ENCODE measurements around the gene PMS1.

Gene PMS1

DNA sequence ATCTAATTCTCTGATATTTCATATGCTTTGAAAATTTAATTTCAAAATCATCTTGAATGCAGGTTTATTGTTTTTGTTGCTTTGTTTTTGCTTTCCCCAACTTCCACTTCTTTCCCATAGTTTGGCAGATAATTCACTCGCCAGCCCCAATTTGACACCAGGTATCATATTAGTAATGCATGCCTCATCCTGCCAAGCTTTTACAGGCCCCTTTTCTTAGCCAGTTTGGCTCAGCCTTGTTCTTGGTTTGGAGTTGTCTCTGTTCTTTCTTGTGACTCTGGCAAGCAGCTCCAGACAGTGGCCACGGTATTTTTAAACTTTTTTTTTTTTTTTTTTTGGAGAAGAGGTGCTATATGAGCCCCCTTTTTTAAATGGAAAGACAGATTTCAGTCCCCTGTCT is 65.3 kb downstream of the PMS1 start:
- Histone ChIP-seq H3K27me3 (ENCODE audit: insufficient read depth, low read length) (no peaks in the 10 kb centered on the region), H3K9me3 (ENCODE audit: low read length) (no peaks in the 10 kb centered on the region), H3K4me2 (ENCODE audit: low read length) (no peak overlapping the region), H3K4me3 (ENCODE audit: low read depth, low read length, poor library complexity, severe bottlenecking) (no peak overlapping the region), H4K20me1 (ENCODE audit: insufficient read depth, low read length) (no peaks in the 10 kb centered on the region), H3K36me3 (ENCODE audit: insufficient read depth, low read length) (peaks cover 50% of the 10 kb centered on the region), H3K79me2 (ENCODE audit: insufficient read depth, low read length) (no peaks in the 10 kb centered on the region; the same call in 1 of the 2 replicates), H2AFZ (ENCODE audit: low read length) (no peak overlapping the region), H3F3A (ENCODE audit: insufficient read depth, low read length) (no peaks in the 10 kb centered on the region), H3K4me1 (ENCODE audit: insufficient read depth, low read length, severe bottlenecking) (no peaks in the 10 kb centered on the region), H3K9ac (ENCODE audit: low read length) (no peak overlapping the region), H3K27ac (ENCODE audit: low read depth, low read length, poor library complexity, severe bottlenecking) (no peak overlapping the region), H3K9me2 (ENCODE audit: low read depth, low read length) (no peaks in the 10 kb centered on the region)
- TF ChIP-seq EZH2 (IDR thresholded peaks at IDR 0.05; ENCODE audit: borderline replicate concordance, low read length), result no peak
- TF ChIP-seq, protein P1, sequence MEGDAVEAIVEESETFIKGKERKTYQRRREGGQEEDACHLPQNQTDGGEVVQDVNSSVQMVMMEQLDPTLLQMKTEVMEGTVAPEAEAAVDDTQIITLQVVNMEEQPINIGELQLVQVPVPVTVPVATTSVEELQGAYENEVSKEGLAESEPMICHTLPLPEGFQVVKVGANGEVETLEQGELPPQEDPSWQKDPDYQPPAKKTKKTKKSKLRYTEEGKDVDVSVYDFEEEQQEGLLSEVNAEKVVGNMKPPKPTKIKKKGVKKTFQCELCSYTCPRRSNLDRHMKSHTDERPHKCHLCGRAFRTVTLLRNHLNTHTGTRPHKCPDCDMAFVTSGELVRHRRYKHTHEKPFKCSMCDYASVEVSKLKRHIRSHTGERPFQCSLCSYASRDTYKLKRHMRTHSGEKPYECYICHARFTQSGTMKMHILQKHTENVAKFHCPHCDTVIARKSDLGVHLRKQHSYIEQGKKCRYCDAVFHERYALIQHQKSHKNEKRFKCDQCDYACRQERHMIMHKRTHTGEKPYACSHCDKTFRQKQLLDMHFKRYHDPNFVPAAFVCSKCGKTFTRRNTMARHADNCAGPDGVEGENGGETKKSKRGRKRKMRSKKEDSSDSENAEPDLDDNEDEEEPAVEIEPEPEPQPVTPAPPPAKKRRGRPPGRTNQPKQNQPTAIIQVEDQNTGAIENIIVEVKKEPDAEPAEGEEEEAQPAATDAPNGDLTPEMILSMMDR (IDR thresholded peaks at IDR 0.05; ENCODE audit: low read length), result no peak

DNA sequence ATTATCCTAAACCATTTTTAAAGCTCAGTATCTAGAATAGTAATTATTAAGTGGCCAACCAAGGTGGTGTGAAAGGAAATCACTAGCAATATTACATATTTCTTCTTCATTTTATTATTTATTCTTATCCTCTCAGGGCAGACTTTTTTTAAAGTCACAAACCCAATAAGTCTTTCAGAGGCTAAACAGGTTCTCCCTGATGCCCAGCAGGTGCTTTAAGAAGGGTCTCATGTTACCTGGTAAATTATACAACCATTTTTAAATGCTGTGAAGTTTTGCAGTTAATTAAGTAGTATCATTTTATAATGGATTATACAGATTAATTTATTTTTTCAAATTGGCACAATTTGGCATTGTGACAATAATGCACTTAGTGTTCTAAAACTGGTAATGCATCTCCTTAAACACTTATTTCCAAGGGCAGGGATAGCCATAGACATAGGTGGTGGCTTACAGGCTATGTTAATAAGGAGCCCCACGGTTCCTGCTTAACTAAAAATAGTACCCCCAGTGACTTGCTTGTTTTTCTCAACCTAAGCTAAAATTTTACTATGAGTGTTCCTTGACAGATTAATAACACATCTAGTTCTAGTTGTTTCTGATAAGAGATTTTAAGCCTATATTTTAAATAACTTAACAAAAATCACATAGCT is 67.0 kb downstream of the PMS1 start:
- no peaks in the 10 kb centered on the region for H3K79me2 ChIP-seq (ENCODE audit: insufficient read depth, low read length)
- no peak overlapping the region for H3K4me3 ChIP-seq (ENCODE audit: low read depth, low read length, poor library complexity, severe bottlenecking)
- H3K9me3 ChIP-seq (ENCODE audit: low read length), result no peaks in the 10 kb centered on the region
- H4K20me1 ChIP-seq (ENCODE audit: insufficient read depth, low read length), result no peaks in the 10 kb centered on the region
- H3K27me3 ChIP-seq (ENCODE audit: insufficient read depth, low read length), result no peaks in the 10 kb centered on the region
- no peaks in the 10 kb centered on the region for H3K9me2 ChIP-seq (ENCODE audit: low read depth, low read length)
- no peaks in the 10 kb centered on the region for H3K4me1 ChIP-seq (ENCODE audit: insufficient read depth, low read length, severe bottlenecking)
- H3F3A ChIP-seq (ENCODE audit: insufficient read depth, low read length), result no peaks in the 10 kb centered on the region
- no peak overlapping the region for H3K4me2 ChIP-seq (ENCODE audit: low read length)
- peaks cover 46% of the 10 kb centered on the region for H3K36me3 ChIP-seq (ENCODE audit: insufficient read depth, low read length)
- H3K27ac ChIP-seq (ENCODE audit: low read depth, low read length, poor library complexity, severe bottlenecking), result no peak overlapping the region
- no peak for TF ChIP-seq EZH2 (IDR thresholded peaks at IDR 0.05; ENCODE audit: borderline replicate concordance, low read length)
- TF ChIP-seq, protein P1 (IDR thresholded peaks at IDR 0.05; ENCODE audit: low read length), result no peak
- H3K9ac ChIP-seq (ENCODE audit: low read length), result no peak overlapping the region
- H2AFZ ChIP-seq (ENCODE audit: low read length), result no peak overlapping the region

DNA sequence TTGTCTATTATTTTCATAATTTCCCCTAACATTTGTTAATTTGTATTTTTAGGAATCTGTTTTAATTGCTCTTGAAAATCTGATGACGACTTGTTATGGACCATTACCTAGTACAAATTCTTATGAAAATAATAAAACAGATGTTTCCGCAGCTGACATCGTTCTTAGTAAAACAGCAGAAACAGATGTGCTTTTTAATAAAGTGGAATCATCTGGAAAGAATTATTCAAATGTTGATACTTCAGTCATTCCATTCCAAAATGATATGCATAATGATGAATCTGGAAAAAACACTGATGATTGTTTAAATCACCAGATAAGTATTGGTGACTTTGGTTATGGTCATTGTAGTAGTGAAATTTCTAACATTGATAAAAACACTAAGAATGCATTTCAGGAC is 69.9 kb downstream of the PMS1 start:
- no peak for TF ChIP-seq EZH2 (IDR thresholded peaks at IDR 0.05; ENCODE audit: borderline replicate concordance, low read length)
- TF ChIP-seq, protein P1 (IDR thresholded peaks at IDR 0.05; ENCODE audit: low read length), result no peak; the same call in 1 of the 2 replicates
- H3K9ac ChIP-seq (ENCODE audit: low read length), result no peak overlapping the region

More for the DNA sequence above, 69.9 kb downstream of the PMS1 start:
- H3K79me2 ChIP-seq (ENCODE audit: insufficient read depth, low read length), result no peaks in the 10 kb centered on the region
- no peaks in the 10 kb centered on the region for H3K27me3 ChIP-seq (ENCODE audit: insufficient read depth, low read length)
- no peaks in the 10 kb centered on the region for H3F3A ChIP-seq (ENCODE audit: insufficient read depth, low read length)
- H2AFZ ChIP-seq (ENCODE audit: low read length), result no peak overlapping the region
- H3K9me3 ChIP-seq (ENCODE audit: low read length), result no peaks in the 10 kb centered on the region
- peaks cover 45% of the 10 kb centered on the region; the same call in 1 of the 2 replicates for H3K36me3 ChIP-seq (ENCODE audit: insufficient read depth, low read length)
- H3K9me2 ChIP-seq (ENCODE audit: low read depth, low read length), result no peaks in the 10 kb centered on the region
- no peak overlapping the region for H3K4me2 ChIP-seq (ENCODE audit: low read length)
- no peak overlapping the region for H3K4me3 ChIP-seq (ENCODE audit: low read depth, low read length, poor library complexity, severe bottlenecking)
- no peaks in the 10 kb centered on the region for H4K20me1 ChIP-seq (ENCODE audit: insufficient read depth, low read length)
- H3K4me1 ChIP-seq (ENCODE audit: insufficient read depth, low read length, severe bottlenecking), result no peaks in the 10 kb centered on the region
- H3K27ac ChIP-seq (ENCODE audit: low read depth, low read length, poor library complexity, severe bottlenecking), result no peak overlapping the region

Measured in OCI-LY1 (cell line).